Muscle of leg (tissue), 11 donors: ENCODE measurements around the gene ZWILCH. TPM values are rescaled to one million over a fixed set of nuclear protein-coding genes. Genes with fewer than 3 reads are reported as not detected.
"Not testable (repeated sequence)": the region's sequence is repeated elsewhere in the genome, so short reads cannot be mapped to it uniquely, and the experiment has no call there.

ENCODE experiments used
- DNase-seq: peaks from one replicate; pipeline ENCODE4 v3.0.0; 2013
- H3K27ac ChIP-seq: one replicate; pipeline ENCODE4 v1.5.1; 2013; ENCODE audit warnings: mild to moderate bottlenecking, low read length, control low read depth
- H3K27me3 ChIP-seq: one replicate; pipeline ENCODE4 v1.6.1; 2013; ENCODE audit warnings: low read length; ENCODE audit not compliant: control insufficient read depth, insufficient read depth
- H3K36me3 ChIP-seq: one replicate; pipeline ENCODE4 v1.6.1; 2013; ENCODE audit warnings: low read length; ENCODE audit not compliant: control insufficient read depth, insufficient read depth
- H3K4me1 ChIP-seq: one replicate; pipeline ENCODE4 v1.6.1; 2013; ENCODE audit warnings: low read length; ENCODE audit not compliant: control insufficient read depth, insufficient read depth
- H3K4me3 ChIP-seq: one replicate; pipeline ENCODE4 v1.5.1; 2013; ENCODE audit warnings: low read length, control low read depth
- H3K9me3 ChIP-seq: replicated peaks from 2 replicates; pipeline ENCODE4 v1.6.1; 2013; ENCODE audit warnings: low read depth, low read length; ENCODE audit not compliant: control insufficient read depth
- WGBS: methylation state at CpG from one replicate; pipeline ENCODE4 v1.1.5; 2013; ENCODE audit warnings: missing lambda C conversion rate; ENCODE audit not compliant: insufficient coverage; 5-methylcytosine and 5-hydroxymethylcytosine counted together
- polyA plus RNA-seq, 8 donors: library from polyadenylated mRNA; unstranded; fragments of 120-200 nt; gene quantifications; one replicate each; pipeline versions ENCODE4 v1.2.1 to v1.2.3, GENCODE V29; 2013; ENCODE audit warnings: inconsistent platforms in 1 of 8, low replicate concordance in 1 of 8; ENCODE audit not compliant: insufficient read length in 8 of 8, insufficient read depth in 1 of 8
- total RNA-seq: library from RNA; stranded (reverse); fragments of 120-200 nt; gene quantifications from one replicate; pipeline ENCODE4 v1.2.4, GENCODE V29; 2013

Gene ZWILCH
- total and polyA plus RNA-seq, 9 donors: 12.4 to 20.9 (median 16.2) TPM

DNA sequence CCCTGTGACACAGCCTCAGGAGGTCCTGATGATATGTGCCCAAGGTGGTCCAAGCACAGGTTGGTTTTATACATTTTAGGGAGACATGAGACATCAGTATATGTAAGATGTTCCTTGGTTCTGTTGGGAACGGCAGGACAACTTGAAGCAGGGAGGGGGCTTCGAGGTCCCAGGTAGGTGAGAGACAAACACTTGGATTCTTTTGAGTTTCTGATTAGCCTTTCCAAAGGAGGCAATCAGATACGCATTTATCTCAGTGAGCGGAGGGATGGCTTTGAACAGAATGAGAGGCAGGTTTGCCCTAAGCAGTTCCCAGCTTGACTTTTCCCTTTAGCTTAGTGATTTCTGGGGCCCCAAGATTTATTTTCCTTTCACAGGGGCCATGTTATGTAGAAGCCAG is 34.3 kb upstream of the ZWILCH start:
- WGBS: 29% methylated on average over 2 of the region's 4 CpGs
- not testable (repeated sequence) for H3K36me3 ChIP-seq, H3K4me3 ChIP-seq, DNase-seq, H3K27me3 ChIP-seq, H3K27ac ChIP-seq, H3K9me3 ChIP-seq
- peaks cover 15% of the 10 kb centered on the region for H3K4me1 ChIP-seq

- Histone ChIP-seq H3K36me3 (peaks cover 10% of the 10 kb centered on the region), H3K27me3 (no peaks in the 10 kb centered on the region), H3K4me3 (no peak overlapping the region), H3K9me3 (no peaks in the 10 kb centered on the region), H3K4me1 (peaks cover 15% of the 10 kb centered on the region), H3K27ac (peak overlapping the region; percentile 23)
- DNase-seq: peak; percentile 30
- 51% methylated on average over 2 of the region's 8 CpGs for WGBS
These were observed 32.7 kb upstream of the ZWILCH start for GRCh38 chr15:66472176-66472999.

- H3K9me3 ChIP-seq: no peaks in the 10 kb centered on the region
- H3K4me1 ChIP-seq: peaks cover 15% of the 10 kb centered on the region
- peaks cover 10% of the 10 kb centered on the region for H3K36me3 ChIP-seq
- 0% methylated on average over 1 of the region's 2 CpGs for WGBS
- no peak overlapping the region for H3K27ac ChIP-seq
- no peak for DNase-seq
- no peak overlapping the region for H3K4me3 ChIP-seq
- H3K27me3 ChIP-seq: no peaks in the 10 kb centered on the region
These were observed 31.0 kb upstream of the ZWILCH start for GRCh38 chr15:66474135-66474534.

GRCh38 chr15:66474963-66475362 is 30.2 kb upstream of the ZWILCH start:
- WGBS: no CpG with 5 or more reads among the region's 3 CpGs
- Histone ChIP-seq H3K4me3 (no peak overlapping the region), H3K4me1 (peaks cover 15% of the 10 kb centered on the region), H3K36me3 (peaks cover 10% of the 10 kb centered on the region), H3K27me3 (no peaks in the 10 kb centered on the region), H3K9me3 (no peaks in the 10 kb centered on the region), H3K27ac (no peak overlapping the region)
- no peak for DNase-seq

DNA sequence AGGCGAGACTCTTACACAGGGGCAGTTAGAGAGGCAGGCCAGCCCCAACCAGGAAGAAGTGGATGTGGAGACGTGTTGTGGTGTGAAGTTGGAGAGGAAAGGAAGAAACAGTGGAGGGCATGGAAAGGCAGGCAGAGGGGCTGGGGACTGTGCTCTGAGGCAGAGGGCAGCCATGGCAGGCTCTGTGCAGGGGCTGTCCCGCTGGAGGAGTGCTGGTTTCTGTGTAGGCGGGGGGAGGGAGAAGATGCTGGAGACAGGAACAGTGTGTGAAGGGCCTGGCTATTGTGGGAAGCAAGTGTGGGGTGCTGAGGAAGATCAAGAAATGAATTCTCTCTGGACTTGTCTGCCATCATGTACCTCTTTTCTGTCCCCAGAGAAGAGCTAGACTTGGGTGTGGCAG is 28.6 kb upstream of the ZWILCH start:
- no peak for DNase-seq
- Histone ChIP-seq H3K27ac (no peak overlapping the region), H3K4me3 (no peak overlapping the region), H3K36me3 (peaks cover 17% of the 10 kb centered on the region), H3K4me1 (peaks cover 15% of the 10 kb centered on the region), H3K27me3 (no peaks in the 10 kb centered on the region), H3K9me3 (no peaks in the 10 kb centered on the region)
- 84% methylated on average over 4 of the region's 4 CpGs for WGBS

- no peak for DNase-seq
- H3K4me3 ChIP-seq: no peak overlapping the region
- no peaks in the 10 kb centered on the region for H3K27me3 ChIP-seq
- peaks cover 15% of the 10 kb centered on the region for H3K4me1 ChIP-seq
- peaks cover 21% of the 10 kb centered on the region for H3K36me3 ChIP-seq
- H3K27ac ChIP-seq: no peak overlapping the region
- 100% methylated on average over 1 of the region's 2 CpGs for WGBS
- no peaks in the 10 kb centered on the region for H3K9me3 ChIP-seq
These were observed 28.1 kb upstream of the ZWILCH start for GRCh38 chr15:66477011-66477410.

DNA sequence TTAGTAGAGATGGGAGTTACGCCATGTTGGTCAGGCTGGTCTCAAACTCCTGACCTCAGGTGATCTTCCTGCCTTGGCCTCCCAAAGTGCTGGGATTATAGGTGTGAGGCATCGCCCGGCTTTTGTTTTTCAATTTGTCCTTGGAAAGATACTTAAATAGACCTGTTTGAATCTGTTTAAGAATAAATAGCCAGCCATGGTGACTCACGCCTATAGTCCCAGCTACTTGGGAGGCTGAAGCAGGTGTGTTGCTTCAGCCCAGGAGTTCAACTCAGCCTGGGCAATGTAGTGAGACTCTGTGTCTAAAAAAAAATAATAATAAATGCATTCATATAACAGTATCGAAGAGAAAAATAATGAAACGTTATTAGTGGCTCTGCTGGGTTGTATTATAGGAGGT is 24.9 kb upstream of the ZWILCH start:
- Histone ChIP-seq H3K4me1 (peaks cover 3% of the 10 kb centered on the region), H3K36me3 (peaks cover 37% of the 10 kb centered on the region), H3K27ac (no peak overlapping the region), H3K4me3 (no peak overlapping the region), H3K9me3 (no peaks in the 10 kb centered on the region), H3K27me3 (no peaks in the 10 kb centered on the region)
- WGBS: 100% methylated on average over 1 of the region's 6 CpGs
- no peak for DNase-seq

- Histone ChIP-seq H3K9me3 (no peaks in the 10 kb centered on the region), H3K4me1 (peaks cover 3% of the 10 kb centered on the region), H3K4me3 (no peak overlapping the region), H3K36me3 (peaks cover 41% of the 10 kb centered on the region), H3K27ac (no peak overlapping the region), H3K27me3 (no peaks in the 10 kb centered on the region)
- WGBS: 96% methylated on average over 5 of the region's 10 CpGs
- DNase-seq: no peak
These were observed 23.8 kb upstream of the ZWILCH start for GRCh38 chr15:66481107-66481856.

DNA sequence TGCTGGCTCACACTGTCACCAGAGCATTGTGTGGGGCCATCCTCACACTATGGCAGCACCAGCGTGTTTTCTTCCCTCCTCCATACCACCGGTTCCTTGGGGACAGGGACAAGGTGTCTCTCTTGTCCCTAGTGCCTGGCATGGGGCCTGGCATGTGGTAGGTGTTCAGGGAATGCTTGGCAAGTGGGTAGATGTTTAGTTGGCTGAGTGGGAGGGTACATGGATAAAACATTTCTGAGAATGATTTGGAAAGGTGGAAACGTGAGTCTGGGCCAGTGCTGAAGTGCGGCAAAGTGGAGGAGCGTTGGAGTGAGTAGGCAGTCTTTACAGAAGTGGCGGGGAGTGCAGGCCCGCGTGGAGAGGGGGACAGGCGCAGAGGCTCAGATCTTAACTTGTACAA is 22.6 kb upstream of the ZWILCH start:
- WGBS: 95% methylated on average over 7 of the region's 9 CpGs
- Histone ChIP-seq H3K27ac (no peak overlapping the region), H3K4me3 (no peak overlapping the region), H3K27me3 (no peaks in the 10 kb centered on the region), H3K4me1 (peaks cover 3% of the 10 kb centered on the region), H3K9me3 (no peaks in the 10 kb centered on the region), H3K36me3 (peaks cover 53% of the 10 kb centered on the region)
- no peak for DNase-seq

DNA sequence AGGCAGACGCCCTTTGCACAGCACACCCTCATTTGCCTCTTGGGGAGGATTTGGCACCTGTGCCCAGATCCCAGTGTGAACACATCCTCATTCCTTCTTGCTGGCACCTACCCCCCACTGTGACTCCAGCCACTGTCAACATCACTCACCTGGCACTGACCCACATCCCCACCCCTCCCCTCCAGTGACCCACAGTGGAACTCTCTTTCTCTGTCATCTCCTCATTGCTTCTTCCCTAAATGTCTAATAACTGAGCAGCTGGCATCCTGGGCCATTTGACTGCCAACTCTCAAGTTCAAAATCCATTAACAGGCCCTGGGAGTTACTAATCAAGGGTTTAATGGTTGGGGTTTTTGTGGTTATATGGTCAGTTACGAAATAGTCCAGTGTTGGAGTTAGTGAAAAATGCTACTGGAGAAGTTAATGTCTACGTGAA is 22.0 kb upstream of the ZWILCH start:
- DNase-seq: no peak
- Histone ChIP-seq H3K27me3 (no peaks in the 10 kb centered on the region), H3K36me3 (peaks cover 59% of the 10 kb centered on the region), H3K9me3 (no peaks in the 10 kb centered on the region), H3K4me3 (no peak overlapping the region), H3K27ac (no peak overlapping the region), H3K4me1 (peaks cover 3% of the 10 kb centered on the region)
- WGBS: 92% methylated on average over 2 of the region's 3 CpGs
